Neural crest cell (in vitro differentiated cells): Measurements from ENCODE around the gene SPOPL. TPM values are rescaled to one million over a fixed set of nuclear protein-coding genes. Genes with fewer than 3 reads are reported as not detected.

Source experiments
- DNase-seq: peaks from one replicate; pipeline ENCODE4 v3.0.0; 2021; ENCODE audit warnings: low read depth, mixed read lengths, low spot score
- H3K27ac Mint-ChIP-seq: one replicate; pipeline ENCODE4 v1.8.0; 2021; ENCODE audit warnings: mild to moderate bottlenecking, mixed read lengths; ENCODE audit not compliant: unreplicated experiment
- H3K27me3 Mint-ChIP-seq: 2 replicates; pipeline ENCODE4 v1.8.0; 2021; ENCODE audit warnings: low read depth, mild to moderate bottlenecking, mixed read lengths
- H3K36me3 Mint-ChIP-seq: 2 replicates; pipeline ENCODE4 v1.8.0; 2021; ENCODE audit warnings: low read depth, mild to moderate bottlenecking, mixed read lengths
- H3K4me1 Mint-ChIP-seq: 2 replicates; pipeline ENCODE4 v1.8.0; 2021; ENCODE audit warnings: mixed read lengths
- H3K4me3 Mint-ChIP-seq: one replicate; pipeline ENCODE4 v1.8.0; 2021; ENCODE audit warnings: mild to moderate bottlenecking, mixed read lengths
- H3K9me3 Mint-ChIP-seq: 2 replicates; pipeline ENCODE4 v1.8.0; 2021; ENCODE audit warnings: mixed read lengths
- total RNA-seq: library from RNA; stranded (reverse); gene quantifications from 2 replicates; pipeline ENCODE4 v1.2.1, GENCODE V29; 2021
- TF ChIP-seq, protein P1 (sequence below): fragments of 200-600 bp; sonication (generic); conservative IDR thresholded peaks from 2 replicates; pipeline ENCODE4 v1.5.0; 2021; ENCODE audit warnings: antibody characterized with exemption, mild to moderate bottlenecking

Gene SPOPL
- total RNA-seq, 1 donor from 2014 or later, result 18.0 TPM

DNA sequence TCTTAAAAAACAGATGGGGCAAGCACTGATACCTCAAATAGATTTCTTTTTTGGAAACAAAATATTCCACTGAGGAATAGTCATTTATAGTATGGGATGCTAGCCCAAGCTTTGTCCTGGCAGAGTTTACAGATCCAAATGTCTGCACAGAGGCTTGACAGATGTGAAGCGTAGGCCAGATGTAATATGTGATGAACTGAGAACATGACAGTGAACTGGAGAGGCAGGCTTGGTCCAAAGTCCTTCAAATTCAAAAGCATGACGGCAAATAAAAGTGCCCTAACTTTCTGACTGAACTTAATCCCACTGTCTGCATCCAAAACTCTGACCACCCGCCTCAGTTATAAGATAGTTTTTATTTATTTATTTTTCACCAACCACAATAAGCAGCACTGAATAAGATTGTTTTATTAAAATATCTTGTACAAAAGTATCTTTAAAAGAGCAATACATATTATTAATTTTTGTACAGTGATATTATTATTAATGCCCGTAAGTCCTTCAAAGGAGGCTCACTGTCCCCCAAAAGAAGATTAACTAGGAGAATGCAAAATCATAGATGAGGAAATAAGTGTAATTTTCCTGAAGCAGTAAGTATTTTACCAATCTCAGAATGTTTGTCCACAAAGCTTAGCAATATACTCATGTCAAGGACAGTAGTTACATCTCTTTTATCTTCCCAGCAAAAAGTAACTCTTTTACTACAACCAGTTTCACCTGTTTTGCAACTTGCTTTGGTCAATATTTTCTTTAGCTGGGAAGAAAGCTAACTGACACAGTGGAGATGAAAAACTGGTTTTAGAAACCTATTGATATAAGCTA, 10.7 kb upstream of the SPOPL start:
- no peak for DNase-seq
- Mint-ChIP-seq H3K27me3 (no peaks in the 10 kb centered on the region), H3K9me3 (no peaks in the 10 kb centered on the region), H3K4me3 (no peak overlapping the region), H3K27ac (no peak overlapping the region), H3K36me3 (no peaks in the 10 kb centered on the region), H3K4me1 (peaks cover 8% of the 10 kb centered on the region)
- TF ChIP-seq, protein P1, sequence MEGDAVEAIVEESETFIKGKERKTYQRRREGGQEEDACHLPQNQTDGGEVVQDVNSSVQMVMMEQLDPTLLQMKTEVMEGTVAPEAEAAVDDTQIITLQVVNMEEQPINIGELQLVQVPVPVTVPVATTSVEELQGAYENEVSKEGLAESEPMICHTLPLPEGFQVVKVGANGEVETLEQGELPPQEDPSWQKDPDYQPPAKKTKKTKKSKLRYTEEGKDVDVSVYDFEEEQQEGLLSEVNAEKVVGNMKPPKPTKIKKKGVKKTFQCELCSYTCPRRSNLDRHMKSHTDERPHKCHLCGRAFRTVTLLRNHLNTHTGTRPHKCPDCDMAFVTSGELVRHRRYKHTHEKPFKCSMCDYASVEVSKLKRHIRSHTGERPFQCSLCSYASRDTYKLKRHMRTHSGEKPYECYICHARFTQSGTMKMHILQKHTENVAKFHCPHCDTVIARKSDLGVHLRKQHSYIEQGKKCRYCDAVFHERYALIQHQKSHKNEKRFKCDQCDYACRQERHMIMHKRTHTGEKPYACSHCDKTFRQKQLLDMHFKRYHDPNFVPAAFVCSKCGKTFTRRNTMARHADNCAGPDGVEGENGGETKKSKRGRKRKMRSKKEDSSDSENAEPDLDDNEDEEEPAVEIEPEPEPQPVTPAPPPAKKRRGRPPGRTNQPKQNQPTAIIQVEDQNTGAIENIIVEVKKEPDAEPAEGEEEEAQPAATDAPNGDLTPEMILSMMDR, result no peak

DNA sequence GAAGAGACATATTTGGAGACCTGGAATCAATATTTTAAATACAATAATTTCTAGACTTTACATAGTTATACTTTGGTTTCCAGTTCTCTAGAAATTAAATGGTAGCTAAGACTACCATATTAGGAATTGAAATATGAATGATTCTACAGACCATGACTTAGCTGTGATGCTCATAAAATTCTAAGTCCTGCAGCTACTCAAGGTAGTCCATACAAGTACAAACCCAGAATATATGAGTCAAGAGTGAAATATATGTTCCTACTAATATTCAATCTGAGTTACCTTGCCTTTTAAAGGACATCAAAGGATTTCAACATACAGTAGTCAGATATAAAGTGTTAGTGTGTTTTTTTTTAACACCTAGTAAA, 10.1 kb upstream of the SPOPL start:
- no peak for DNase-seq
- H3K27me3 Mint-ChIP-seq, result no peaks in the 10 kb centered on the region
- H3K27ac Mint-ChIP-seq, result no peak overlapping the region
- H3K36me3 Mint-ChIP-seq, result no peaks in the 10 kb centered on the region
- TF ChIP-seq, protein P1, result no peak
- no peak overlapping the region for H3K4me3 Mint-ChIP-seq
- no peaks in the 10 kb centered on the region for H3K9me3 Mint-ChIP-seq
- H3K4me1 Mint-ChIP-seq, result peaks cover 8% of the 10 kb centered on the region

DNA sequence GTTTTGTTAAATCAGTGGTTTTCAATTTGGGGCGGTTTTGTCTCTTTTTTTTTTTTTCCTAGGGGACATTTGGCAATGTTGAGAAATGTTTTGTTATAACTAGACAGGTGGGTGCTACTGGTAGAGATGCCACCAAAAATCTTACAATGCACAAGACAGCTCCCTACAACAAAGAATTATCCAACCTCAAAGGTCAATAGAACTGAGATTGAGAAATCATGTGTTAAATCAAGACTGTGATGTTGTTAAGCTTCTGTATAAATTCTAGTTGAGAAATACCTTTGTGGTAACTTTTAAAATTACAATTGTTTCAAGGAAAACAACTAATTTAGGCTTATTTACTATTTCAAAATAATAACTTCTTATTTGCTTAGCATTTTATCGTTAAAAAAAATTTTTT, 9.4 kb upstream of the SPOPL start:
- H3K4me1 Mint-ChIP-seq, result peaks cover 8% of the 10 kb centered on the region
- H3K4me3 Mint-ChIP-seq, result no peak overlapping the region
- TF ChIP-seq, protein P1, result no peak
- no peaks in the 10 kb centered on the region for H3K36me3 Mint-ChIP-seq
- no peaks in the 10 kb centered on the region for H3K9me3 Mint-ChIP-seq
- H3K27me3 Mint-ChIP-seq, result no peaks in the 10 kb centered on the region
- no peak for DNase-seq
- H3K27ac Mint-ChIP-seq, result no peak overlapping the region

DNA sequence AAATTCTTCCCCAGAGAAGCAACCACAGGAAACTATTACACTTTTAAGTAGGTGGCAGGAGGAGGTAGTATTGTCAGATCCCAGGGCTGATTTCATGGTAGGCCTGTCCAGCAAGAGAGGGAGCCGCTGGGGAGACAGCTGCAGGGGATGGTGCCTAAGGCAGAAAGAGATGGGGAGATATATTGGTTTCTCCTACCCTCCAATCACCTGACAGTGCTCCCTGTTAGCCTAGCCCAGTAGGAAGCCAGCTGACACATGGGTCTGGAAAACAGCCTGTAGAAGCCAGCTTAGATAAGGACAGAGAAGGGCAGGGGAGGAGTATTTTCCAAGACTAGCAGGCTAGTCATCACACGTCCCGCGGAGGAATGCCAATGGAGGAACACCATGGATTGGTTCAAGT, 8.2 kb upstream of the SPOPL start:
- Mint-ChIP-seq H3K9me3 (no peaks in the 10 kb centered on the region), H3K4me1 (peaks cover 8% of the 10 kb centered on the region), H3K27ac (no peak overlapping the region), H3K36me3 (no peaks in the 10 kb centered on the region), H3K27me3 (no peaks in the 10 kb centered on the region), H3K4me3 (no peak overlapping the region)
- TF ChIP-seq, protein P1, result no peak
- no peak for DNase-seq

DNA sequence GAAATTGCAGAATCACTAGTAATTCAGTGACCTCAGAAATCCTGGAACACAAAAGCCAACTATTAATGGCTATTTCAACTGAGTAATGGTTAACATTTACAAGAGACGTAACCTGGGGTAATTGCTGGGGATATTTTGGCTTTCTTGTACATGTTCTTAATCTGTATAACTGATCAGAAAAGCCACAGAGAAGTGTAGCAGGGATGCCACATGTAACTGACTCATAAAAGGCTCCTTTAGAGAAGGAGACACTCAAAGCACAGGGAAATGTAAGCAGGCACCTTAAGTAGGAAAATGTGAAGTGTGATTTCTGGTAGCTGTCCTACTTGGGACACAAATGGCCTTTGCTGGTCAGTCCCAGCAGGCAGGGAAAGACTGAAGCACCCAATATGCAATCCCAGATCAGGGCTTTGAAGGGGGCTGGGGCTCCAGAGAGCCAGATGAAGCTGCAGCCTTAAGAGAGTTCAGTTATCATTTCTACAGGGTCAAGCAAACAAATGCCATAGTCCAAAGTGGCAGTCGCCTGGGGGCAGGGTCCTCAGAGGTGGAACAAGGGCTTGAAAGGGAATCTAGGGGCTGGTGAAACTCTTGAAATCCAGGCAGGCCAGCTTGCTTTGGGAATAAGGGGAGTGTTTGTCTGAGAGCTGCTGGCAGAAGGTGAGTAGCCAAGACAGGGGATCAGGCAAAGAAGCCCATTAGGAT, 7.2 kb upstream of the SPOPL start:
- Mint-ChIP-seq H3K4me3 (no peak overlapping the region), H3K27ac (no peak overlapping the region), H3K9me3 (no peaks in the 10 kb centered on the region), H3K4me1 (peaks cover 8% of the 10 kb centered on the region), H3K27me3 (no peaks in the 10 kb centered on the region), H3K36me3 (no peaks in the 10 kb centered on the region)
- no peak for DNase-seq
- TF ChIP-seq, protein P1, result no peak
